ENCODE results near the gene ANKRD11. TPM values are rescaled to one million over a fixed set of nuclear protein-coding genes. Genes with fewer than 3 reads are reported as not detected.

ANKRD11 gene
- total RNA-seq, 1 donor from 2014 or later: 133 TPM

GRCh38 chr16:89224665-89225064, 265.7 kb downstream of the ANKRD11 start:
- no peak for DNase-seq (ENCODE audit: low read depth)
- TF ChIP-seq, protein P1, sequence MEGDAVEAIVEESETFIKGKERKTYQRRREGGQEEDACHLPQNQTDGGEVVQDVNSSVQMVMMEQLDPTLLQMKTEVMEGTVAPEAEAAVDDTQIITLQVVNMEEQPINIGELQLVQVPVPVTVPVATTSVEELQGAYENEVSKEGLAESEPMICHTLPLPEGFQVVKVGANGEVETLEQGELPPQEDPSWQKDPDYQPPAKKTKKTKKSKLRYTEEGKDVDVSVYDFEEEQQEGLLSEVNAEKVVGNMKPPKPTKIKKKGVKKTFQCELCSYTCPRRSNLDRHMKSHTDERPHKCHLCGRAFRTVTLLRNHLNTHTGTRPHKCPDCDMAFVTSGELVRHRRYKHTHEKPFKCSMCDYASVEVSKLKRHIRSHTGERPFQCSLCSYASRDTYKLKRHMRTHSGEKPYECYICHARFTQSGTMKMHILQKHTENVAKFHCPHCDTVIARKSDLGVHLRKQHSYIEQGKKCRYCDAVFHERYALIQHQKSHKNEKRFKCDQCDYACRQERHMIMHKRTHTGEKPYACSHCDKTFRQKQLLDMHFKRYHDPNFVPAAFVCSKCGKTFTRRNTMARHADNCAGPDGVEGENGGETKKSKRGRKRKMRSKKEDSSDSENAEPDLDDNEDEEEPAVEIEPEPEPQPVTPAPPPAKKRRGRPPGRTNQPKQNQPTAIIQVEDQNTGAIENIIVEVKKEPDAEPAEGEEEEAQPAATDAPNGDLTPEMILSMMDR (IDR thresholded peaks at IDR 0.05; ENCODE audit: insufficient read depth, low read length, poor library complexity, severe bottlenecking): no peak
- Histone ChIP-seq H3K4me3 (ENCODE audit: low read depth, low read length) (no peak overlapping the region), H3K27me3 (ENCODE audit: control insufficient read depth, insufficient read depth, low read length) (no peaks in the 10 kb centered on the region), H3K36me3 (ENCODE audit: control insufficient read depth, insufficient read depth, low read length) (peaks cover 11% of the 10 kb centered on the region)

DNA sequence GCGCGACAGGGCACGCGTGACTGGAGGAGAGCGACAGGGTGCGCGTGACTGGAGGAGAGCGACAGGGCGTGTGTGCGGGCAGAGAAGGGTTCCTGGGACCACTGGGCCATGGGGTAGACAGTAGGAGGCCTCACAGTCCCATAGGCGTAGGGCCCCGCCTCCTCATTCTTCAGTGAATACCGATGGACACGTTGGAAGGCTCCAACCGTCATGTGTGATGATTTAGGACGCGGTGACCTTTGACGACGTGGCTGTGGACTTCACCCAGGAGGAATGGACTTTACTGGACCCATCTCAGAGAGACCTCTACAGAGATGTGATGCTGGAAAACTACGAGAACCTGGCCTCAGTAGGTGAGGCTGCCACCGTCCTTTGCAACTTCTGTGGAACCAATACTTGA, 267.4 kb downstream of the ANKRD11 start:
- TF ChIP-seq, protein P1 (IDR thresholded peaks at IDR 0.05; ENCODE audit: insufficient read depth, low read length, poor library complexity, severe bottlenecking): no peak
- no peaks in the 10 kb centered on the region for H3K27me3 ChIP-seq (ENCODE audit: control insufficient read depth, insufficient read depth, low read length)
- H3K4me3 ChIP-seq (ENCODE audit: low read depth, low read length): no peak overlapping the region
- no peak for DNase-seq (ENCODE audit: low read depth)
- peaks cover 11% of the 10 kb centered on the region for H3K36me3 ChIP-seq (ENCODE audit: control insufficient read depth, insufficient read depth, low read length)

GRCh38 chr16:89221604-89222003, 268.8 kb downstream of the ANKRD11 start:
- Histone ChIP-seq H3K27me3 (ENCODE audit: control insufficient read depth, insufficient read depth, low read length) (no peaks in the 10 kb centered on the region), H3K36me3 (ENCODE audit: control insufficient read depth, insufficient read depth, low read length) (peaks cover 6% of the 10 kb centered on the region)
- no peak for DNase-seq (ENCODE audit: low read depth)

DNA sequence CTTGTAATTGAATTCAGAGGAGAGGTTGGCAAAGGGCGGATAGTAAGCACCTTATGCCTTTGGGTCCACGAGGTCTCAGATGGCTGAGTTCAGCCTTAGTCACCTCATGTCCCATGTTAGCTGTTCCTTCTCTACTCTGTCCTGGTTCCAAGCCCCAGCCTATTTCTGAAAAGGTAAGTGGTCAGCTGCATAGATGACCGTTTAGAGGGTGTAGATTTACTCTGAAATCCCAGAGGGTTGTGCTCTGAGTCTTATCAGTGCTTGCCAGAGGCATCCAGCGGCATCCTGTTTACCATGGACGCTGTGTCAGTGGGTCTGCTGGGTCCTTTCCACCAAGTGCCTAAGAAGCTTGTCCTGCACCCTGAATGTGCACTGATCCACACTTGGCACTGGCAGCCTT, 271.0 kb downstream of the ANKRD11 start:
- H3K27me3 ChIP-seq (ENCODE audit: control insufficient read depth, insufficient read depth, low read length): no peaks in the 10 kb centered on the region

More at GRCh38 chr16:89221604-89222003, 268.8 kb downstream of the ANKRD11 start:
- TF ChIP-seq, protein P1 (IDR thresholded peaks at IDR 0.05; ENCODE audit: insufficient read depth, low read length, poor library complexity, severe bottlenecking): no peak
- no peak overlapping the region for H3K4me3 ChIP-seq (ENCODE audit: low read depth, low read length)

More for the DNA sequence above, 271.0 kb downstream of the ANKRD11 start:
- H3K36me3 ChIP-seq (ENCODE audit: control insufficient read depth, insufficient read depth, low read length): peaks cover 5% of the 10 kb centered on the region
- H3K4me3 ChIP-seq (ENCODE audit: low read depth, low read length): no peak overlapping the region
- DNase-seq (ENCODE audit: low read depth): no peak
- TF ChIP-seq, protein P1 (IDR thresholded peaks at IDR 0.05; ENCODE audit: insufficient read depth, low read length, poor library complexity, severe bottlenecking): no peak

Other genes with a start within 250 kb of the ANKRD11 start
- gene SPG7, start 17.8 kb upstream of the ANKRD11 start, total RNA-seq: 126 and 144 TPM in 2 replicates
- 11,644 and 17,833 TPM in 2 replicates for gene RPL13, start 70.1 kb upstream of the ANKRD11 start, total RNA-seq
- gene CPNE7, start 85.2 kb upstream of the ANKRD11 start, total RNA-seq: 11.5 and 11.6 TPM in 2 replicates
- 1.2 and 3.1 TPM in 2 replicates for gene DPEP1, start 123.1 kb upstream of the ANKRD11 start, total RNA-seq
- 96.8 and 126 TPM in 2 replicates for gene CHMP1A, start 167.1 kb upstream of the ANKRD11 start, total RNA-seq
- 6.6 and 10.0 TPM in 2 replicates for gene SPATA33, start 167.3 kb upstream of the ANKRD11 start, total RNA-seq
- 50.5 and 61.5 TPM in 2 replicates for gene CDK10, start 196.1 kb upstream of the ANKRD11 start, total RNA-seq
- gene SPATA2L, start 211.1 kb upstream of the ANKRD11 start, total RNA-seq: 24.0 and 28.8 TPM in 2 replicates
- gene VPS9D1, start 230.3 kb upstream of the ANKRD11 start, total RNA-seq: 5.1 and 9.3 TPM in 2 replicates
- 21.7 and 29.4 TPM in 2 replicates for gene ZNF276, start 231.0 kb upstream of the ANKRD11 start, total RNA-seq

All from kidney epithelial cell (primary cell).